K562 (cell line): ENCODE data around the gene ZNF652. TPM values are rescaled to one million over a fixed set of nuclear protein-coding genes. Genes with fewer than 3 reads are reported as not detected.

Source experiments
- ATAC-seq: fragments of 200-7000 bp; cut with Tn5 transposase; 3 replicates; pipeline ENCODE4 v1.9.1; 2020; ENCODE audit warnings: moderate library complexity
- BruUV-seq: library from RNA; stranded (reverse); fragments of 400-500 nt; replicated peaks from 2 replicates; lab custom pipeline; 2021; lab: Mats Ljungman, UMichigan
- CTCF ChIA-PET: fragments of 300-600 bp; formaldehyde crosslinking; extraction: SDS; loops from one replicate; lab custom pipeline; 2021; ENCODE audit warnings: low intra/inter-chr PET ratio; lab: Yijun Ruan, JAX
- POLR2A ChIA-PET: fragments of 300-600, 350-650 bp; sonication (Branson Sonifier 250); formaldehyde crosslinking; extraction: SDS; loops from one replicate; lab custom pipeline; 2021; ENCODE audit warnings: antibody characterized with exemption, inconsistent platforms; lab: Yijun Ruan, JAX
- DNase-seq, 4 experiments: peaks; one replicate each; pipeline versions ENCODE4 v3.0.0 to v3.0.0-alpha.2; 2011 to 2018; ENCODE audit warnings: low spot score in 3 of 4, mixed read lengths in 3 of 4; ENCODE audit errors: extremely low read depth in 1 of 4
- FAIRE-seq: peaks from 2 replicates; lab custom pipeline; 2011; peaks lifted over from hg19 to GRCh38; lab: Jason Lieb, UNC
- H2AFZ ChIP-seq: 2 replicates; pipeline ENCODE4 v1.6.0; 2011; ENCODE audit warnings: low read depth, low read length, control low read depth, inconsistent platforms
- H3K27ac ChIP-seq: fragments of 200-600 bp; 3 replicates; pipeline ENCODE4 v1.8.0; 2011; ENCODE audit warnings: low read depth, mild to moderate bottlenecking, control low read depth, inconsistent platforms, low read length, moderate library complexity, mixed read lengths; ENCODE audit errors: extremely low read depth
- H3K27me3 ChIP-seq, 2 experiments: fragments of 300-600 bp in 1 of 2; 2 replicates in 1 of 2; 3 replicates in 1 of 2; pipeline versions ENCODE4 v1.6.0 to v1.8.0; 2011; ENCODE audit warnings: inconsistent platforms in 2 of 2, low read length in 2 of 2, mild to moderate bottlenecking in 1 of 2, mixed read lengths in 1 of 2, moderate library complexity in 1 of 2; ENCODE audit not compliant: control insufficient read depth in 2 of 2, insufficient read depth in 2 of 2
- H3K36me3 ChIP-seq: fragments of 300-600 bp; 3 replicates; pipeline ENCODE4 v1.8.0; 2011; ENCODE audit warnings: mild to moderate bottlenecking, low read length, inconsistent platforms; ENCODE audit not compliant: control insufficient read depth, insufficient read depth
- H3K4me1 ChIP-seq, 2 experiments: fragments of 200-600 bp in 1 of 2; replicated peaks in 1 of 2; 2 replicates in 1 of 2; 3 replicates in 1 of 2; pipeline versions ENCODE4 v1.5.1 to v1.8.0; 2011; ENCODE audit warnings: inconsistent platforms in 2 of 2, low read length in 2 of 2, mild to moderate bottlenecking in 1 of 2, mixed read lengths in 1 of 2, moderate library complexity in 1 of 2; ENCODE audit not compliant: control insufficient read depth in 2 of 2, insufficient read depth in 2 of 2
- H3K4me2 ChIP-seq: 2 replicates; pipeline ENCODE4 v1.6.1; 2011; ENCODE audit warnings: low read length, control low read depth, inconsistent platforms, mixed read lengths; ENCODE audit not compliant: insufficient read depth
- H3K4me3 ChIP-seq: fragments of 200-600 bp; sonication (generic), shearing (Covaris generic); 2 replicates; pipeline ENCODE4 v1.5.1; 2016; ENCODE audit warnings: control low read depth, inconsistent platforms
- H3K79me2 ChIP-seq: fragments of 200-600 bp; 3 replicates; pipeline ENCODE4 v1.8.0; 2011; ENCODE audit warnings: low read length, inconsistent platforms; ENCODE audit not compliant: control insufficient read depth, insufficient read depth
- H3K9ac ChIP-seq, 2 experiments: 2 replicates each; pipeline versions ENCODE4 v1.6.0 to v1.6.1; 2011; ENCODE audit warnings: low read depth in 2 of 2, low read length in 2 of 2, control low read depth in 1 of 2, inconsistent platforms in 1 of 2, mild to moderate bottlenecking in 1 of 2, mixed read lengths in 1 of 2; ENCODE audit not compliant: insufficient read depth in 1 of 2
- H3K9me1 ChIP-seq: one replicate; pipeline ENCODE4 v1.6.0; 2011; ENCODE audit warnings: inconsistent platforms, mild to moderate bottlenecking, low read length, moderate library complexity; ENCODE audit not compliant: control insufficient read depth, insufficient read depth
- H3K9me3 ChIP-seq: replicated peaks from 2 replicates; pipeline ENCODE4 v1.5.1; 2011; ENCODE audit warnings: low read depth, low read length, inconsistent platforms; ENCODE audit not compliant: control insufficient read depth, insufficient read depth
- H4K20me1 ChIP-seq: replicated peaks from 2 replicates; pipeline ENCODE4 v1.6.1; 2011; ENCODE audit warnings: low read length, inconsistent platforms, mixed read lengths; ENCODE audit not compliant: control insufficient read depth, insufficient read depth
- CC2D1A ChIP-seq: fragments of 450-650 bp; IDR thresholded peaks from 2 replicates; pipeline ENCODE4 v1.6.1; 2017; ENCODE audit warnings: mild to moderate bottlenecking
- RBM34 ChIP-seq: fragments of 200-400 bp; formaldehyde crosslinking; IDR thresholded peaks from 2 replicates; pipeline ENCODE4 v1.6.1; 2018; ENCODE audit warnings: low read length, borderline replicate concordance; ENCODE audit not compliant: insufficient read depth
- REST ChIP-seq, 2 experiments: fragments of 450-650 bp; formaldehyde crosslinking in 1 of 2; IDR thresholded peaks; 2 replicates each; pipeline versions ENCODE4 v1.4.0 to v1.6.1; 2014 to 2020; ENCODE audit warnings: mild to moderate bottlenecking in 2 of 2, borderline replicate concordance in 1 of 2, low read depth in 1 of 2
- TSC22D4 ChIP-seq: fragments of 450-650 bp; IDR thresholded peaks from 2 replicates; pipeline ENCODE4 v1.6.1; 2016; ENCODE audit warnings: missing genetic modification characterization, missing biosample characterization, control low read depth
- ZNF121 ChIP-seq: sonication (generic); formaldehyde crosslinking; conservative IDR thresholded peaks from 2 replicates; pipeline ENCODE4 v1.8.0; 2022; ENCODE audit warnings: missing genetic modification reagents
- ZNF140 ChIP-seq: fragments of 250-450 bp; sonication (Bioruptor Pico); IDR thresholded peaks from 2 replicates; pipeline ENCODE4 v1.8.0; 2021; ENCODE audit warnings: moderate library complexity, mild to moderate bottlenecking, inconsistent platforms
- ZNF584 ChIP-seq: fragments of 200-800 bp; sonication (Bioruptor generic); IDR thresholded peaks from 2 replicates; pipeline ENCODE4 v1.6.1; 2016; ENCODE audit warnings: low read depth, mild to moderate bottlenecking, missing genetic modification characterization, missing compliant biosample characterization
- WGBS: fragments of 100-300 bp; shearing (Covaris generic); methylation state at CpG from one replicate; pipeline ENCODE4 v1.1.6; 2016; ENCODE audit warnings: low coverage, mixed read lengths; ENCODE audit not compliant: insufficient coverage; ENCODE audit errors: missing lambda C conversion rate; 5-methylcytosine and 5-hydroxymethylcytosine counted together
- in situ Hi-C: fragments of 300-500 bp; cut with MboI; formaldehyde crosslinking; loops from 4 replicates; pipeline ENCODE4 v1.15.0; 2018; ENCODE audit warnings: inconsistent platforms, mixed read lengths
- intact Hi-C: fragments of 100-400 bp; cut with micrococcal nuclease; formaldehyde crosslinking; loops from 2 replicates; pipeline ENCODE4 v1.14.2; 2022
- polyA plus RNA-seq, 8 experiments: library from polyadenylated mRNA; depleted of rRNA in 4 of 8; stranded (reverse) in 5 of 8; unstranded in 3 of 8; fragments of >200 nt; fragmentation: Nextera tagmentation in 2 of 8; fragmentation: Illumina TruSeq in 1 of 8; extraction: Ambion mirVana in 2 of 8; extraction: Trizol in 1 of 8; gene quantifications; 2 replicates each; pipeline versions ENCODE4 v1.2.1 to v1.2.3, GENCODE V29; 2011 to 2014; ENCODE audit warnings: inconsistent platforms in 1 of 8, missing spikeins in 1 of 8
- total RNA-seq, 7 experiments: library from RNA; depleted of rRNA in 6 of 7; stranded (reverse); fragments of >200 nt in 6 of 7; fragmentation: Illumina TruSeq in 2 of 7; extraction: Trizol in 2 of 7; gene quantifications; 2 replicates each; pipeline versions ENCODE4 v1.2.1 to v1.2.3, GENCODE V29; 2011 to 2021; ENCODE audit warnings: low replicate concordance in 1 of 7

Gene ZNF652
- total and polyA plus RNA-seq, 9 of the 15 experiments (the other 6 are each of a cell fraction or from before 2014, with no cell fraction given), result 5.1 to 15.5 (median 7.8) TPM

GRCh38 chr17:49378311-49378710, 16.3 kb upstream of the ZNF652 start:
- in situ Hi-C loops, result no loop called here
- H3K9me1 ChIP-seq, result no peaks in the 10 kb centered on the region
- ATAC-seq, result no peak
- H3K4me1 ChIP-seq, result peaks cover 0 to 5% of the 10 kb centered on the region in 2 experiments; a peak in 1 of 5 replicates
- H3K27ac ChIP-seq, result no peak overlapping the region
- H2AFZ ChIP-seq, result no peak overlapping the region
- CTCF ChIA-PET, result no interaction called here
- no TSS peak for BruUV-seq
- no peaks in the 10 kb centered on the region for H3K36me3 ChIP-seq
- H3K27me3 ChIP-seq, result peaks cover 0 to 9% of the 10 kb centered on the region in 2 experiments; a peak in 1 of 5 replicates
- no peaks in the 10 kb centered on the region for H4K20me1 ChIP-seq
- no peak for FAIRE-seq
- POLR2A ChIA-PET, result interaction anchor here (0.6 to 2.0 kb wide), 2 partner anchors 10 to 36 kb away, joined by 3 to 6 read pairs; no protein-coding TSS in a partner anchor
- no peak overlapping the region for H3K4me2 ChIP-seq
- DNase-seq, result no peak
- no peaks in the 10 kb centered on the region for H3K9me3 ChIP-seq
- no peak overlapping the region for H3K4me3 ChIP-seq
- intact Hi-C loops, result no loop called here
- TF ChIP-seq CC2D1A (no peak), ZNF140 (no peak), ZNF584 (CRISPR knock-in tag) (no peak)
- 10% methylated on average over 5 of the region's 5 CpGs for WGBS
- H3K9ac ChIP-seq, result no peak overlapping the region
- no peaks in the 10 kb centered on the region for H3K79me2 ChIP-seq

GRCh38 chr17:49375544-49375943, 13.5 kb upstream of the ZNF652 start:
- H3K79me2 ChIP-seq, result no peaks in the 10 kb centered on the region
- no TSS peak for BruUV-seq
- CTCF ChIA-PET, result no interaction called here
- intact Hi-C loops, result no loop called here
- no peak overlapping the region for H3K27ac ChIP-seq
- H3K9me3 ChIP-seq, result no peaks in the 10 kb centered on the region
- TF ChIP-seq RBM34 (no peak), TSC22D4 (no peak), ZNF121 (CRISPR knock-in tag) (peak; percentile 63; the same call in 1 of the 2 replicates), REST (IDR thresholded peaks at IDR 0.05; ENCODE audit: borderline replicate concordance) (no peak), REST (CRISPR knock-in tag; IDR thresholded peaks at IDR 0.05; ENCODE audit: low read depth) (no peak)
- no peak overlapping the region for H3K4me2 ChIP-seq
- H3K9me1 ChIP-seq, result no peaks in the 10 kb centered on the region
- POLR2A ChIA-PET, result no interaction called here
- 38% methylated on average over 1 of the region's 1 CpG for WGBS
- in situ Hi-C loops, result no loop called here
- H4K20me1 ChIP-seq, result no peaks in the 10 kb centered on the region
- no peak overlapping the region for H2AFZ ChIP-seq
- FAIRE-seq, result no peak
- no peak for ATAC-seq
- H3K4me3 ChIP-seq, result no peak overlapping the region
- no peaks in the 10 kb centered on the region for H3K27me3 ChIP-seq
- DNase-seq, result no peak
- peaks cover 0 to 3% of the 10 kb centered on the region in 2 experiments; a peak in 1 of 5 replicates for H3K4me1 ChIP-seq
- no peak overlapping the region for H3K9ac ChIP-seq
- H3K36me3 ChIP-seq, result no peaks in the 10 kb centered on the region
